Heart right ventricle (tissue), 16 donors: ENCODE results near the gene ANKRD30B. TPM values are rescaled to one million over a fixed set of nuclear protein-coding genes. Genes with fewer than 3 reads are reported as not detected.
"Not testable (repeated sequence)": the region's sequence is repeated elsewhere in the genome, so short reads cannot be mapped to it uniquely, and the experiment has no call there.

Experiments
- ATAC-seq, 8 donors: fragments of 200-7000 bp; cut with Tn5 transposase; one replicate each; pipeline ENCODE4 v1.9.1; 2020; ENCODE audit warnings: mild to moderate bottlenecking in 8 of 8, moderate library complexity in 8 of 8, moderate number of reproducible peaks in 1 of 8
- DNase-seq, 2 donors: peaks; one replicate each; pipeline ENCODE4 v3.0.0-alpha.2; 2020
- H3K27ac ChIP-seq, 10 donors: fragments of 200-600 bp; sonication (generic) in 2 of 10; one replicate each; pipeline versions ENCODE4 v1.5.0 to v1.8.0; 2020 to 2022; ENCODE audit warnings: mild to moderate bottlenecking in 3 of 10
- H3K27me3 ChIP-seq, 7 donors: fragments of 200-600 bp; one replicate each; pipeline ENCODE4 v1.8.0; 2021 to 2022; ENCODE audit warnings: mild to moderate bottlenecking in 2 of 7
- H3K36me3 ChIP-seq, 9 donors: fragments of 200-600 bp; sonication (generic) in 1 of 9; one replicate each; pipeline versions ENCODE4 v1.5.0 to v1.8.0; 2020 to 2022; ENCODE audit warnings: mild to moderate bottlenecking in 2 of 9
- H3K4me1 ChIP-seq, 9 donors: fragments of 200-600 bp; sonication (generic) in 1 of 9; one replicate each; pipeline versions ENCODE4 v1.5.0 to v1.8.0; 2020 to 2022; ENCODE audit warnings: mild to moderate bottlenecking in 4 of 9
- H3K4me3 ChIP-seq, 10 donors: fragments of 200-600 bp; sonication (generic) in 2 of 10; one replicate each; pipeline versions ENCODE4 v1.5.0 to v1.8.0; 2020 to 2022; ENCODE audit warnings: mild to moderate bottlenecking in 7 of 10, moderate library complexity in 2 of 10
- H3K9me3 ChIP-seq, 11 donors: fragments of 200-600 bp in 10 of 11; sonication (generic) in 2 of 11; one replicate each; pipeline versions ENCODE4 v1.5.0 to v1.8.0; 2013 to 2022; ENCODE audit warnings: mild to moderate bottlenecking in 2 of 11, control low read depth in 1 of 11, moderate library complexity in 1 of 11
- CTCF ChIP-seq, 9 donors: fragments of 200-600 bp; sonication (generic) in 2 of 9; IDR thresholded peaks; one replicate each; pipeline versions ENCODE4 v1.5.0 to v1.8.0; 2021 to 2022; ENCODE audit warnings: antibody characterized with exemption in 9 of 9, mild to moderate bottlenecking in 5 of 9, moderate library complexity in 1 of 9
- WGBS, 2 donors: extraction: QIAGEN DNeasy Blood & Tissue Kit; methylation state at CpG; one replicate each; pipeline ENCODE4 v1.1.7; 2013; ENCODE audit warnings: inconsistent platforms in 1 of 2; 5-methylcytosine and 5-hydroxymethylcytosine counted together
- intact Hi-C, 10 donors: fragments of 100-400 bp; cut with DNase I; formaldehyde crosslinking; loops; one replicate each; pipeline versions ENCODE4 v1.11.1 to v1.14.2; 2022
- polyA plus RNA-seq, 2 donors: library from polyadenylated mRNA; stranded (reverse); fragments of 200-250 nt; gene quantifications; one replicate each; pipeline ENCODE4 v1.2.3, GENCODE V29; 2013
- total RNA-seq, 10 donors: library from RNA; stranded (reverse); fragmentation: NEBNext Ultra II Directional in 3 of 10; extraction: Animal tissue kit (Norgen Biotek cat#: 25700) in 3 of 10; gene quantifications; one replicate each; pipeline versions ENCODE4 v1.2.1 to v1.2.4, GENCODE V29; 2021 to 2023
- donor health status: Arrhythmogenic right ventricular cardiomyopathy.
- donor health status: ischemic (EF 13 %, LVEDD 7.1; RV severe dilation, severe dysfunction).
- donor health status: healthy with polysubstance abuse.
- donor health status: DM: no; HTN: yes; CAD: no.
- donor health status: DM: no; HTN: no; CAD: no.
- donor health status: ischemic (EF 25% LVEDD 6.9; RV normal size, moderate dysfunction).
- donor health status: ischemic (EF 25% LVEDD 5.7; RV mildly dilated, moderate dysfunction).
- donor health status: healthy.
- donor health status: DM: yes; HTN: yes; CAD: no.
- donor health status: Ischemic cardiomyopathy.
- donor health status: ischemic (EF 35%, LVEDD 5.7; RV mildly dilated, moderate dysfunction).
- donor health status: nonischemic (EF 11% LVEDD 7.7; RV severe dilation, severe dysfunction).
- donor health status: DM: yes; HTN: yes; CAD: no.
- donor health status: PGD.
- donor health status: ischemic (EF 29% LVEDD 5.4; RV normal size, mild dysfunction).
- donor health status: nonischemic (EF 23%, LVEDD 6.1; RV moderate dilation, normal function).

Gene ANKRD30B
- total and polyA plus RNA-seq, 12 donors = not detected

GRCh38 chr18:14746897-14747296 lies 1.1 kb upstream of the ANKRD30B start:
- 93 to 96% methylated on average over 18 of the region's 18 CpGs for WGBS, 2 donors
- Histone ChIP-seq H3K4me3 (no peak overlapping the region), H3K27me3 (peaks cover 0 to 27% (median 13%) of the 10 kb centered on the region in 7 donors), H3K36me3 (no peaks in the 10 kb centered on the region), H3K9me3 (peaks cover 0 to 5% (median 0%) of the 10 kb centered on the region in 11 donors), H3K4me1 (no peaks in the 10 kb centered on the region), H3K27ac (no peak overlapping the region)
- intact Hi-C loops = no loop called here
- TF ChIP-seq CTCF (IDR thresholded peaks at IDR 0.05) = no peak
- ATAC-seq (no peak), DNase-seq (no peak)

DNA sequence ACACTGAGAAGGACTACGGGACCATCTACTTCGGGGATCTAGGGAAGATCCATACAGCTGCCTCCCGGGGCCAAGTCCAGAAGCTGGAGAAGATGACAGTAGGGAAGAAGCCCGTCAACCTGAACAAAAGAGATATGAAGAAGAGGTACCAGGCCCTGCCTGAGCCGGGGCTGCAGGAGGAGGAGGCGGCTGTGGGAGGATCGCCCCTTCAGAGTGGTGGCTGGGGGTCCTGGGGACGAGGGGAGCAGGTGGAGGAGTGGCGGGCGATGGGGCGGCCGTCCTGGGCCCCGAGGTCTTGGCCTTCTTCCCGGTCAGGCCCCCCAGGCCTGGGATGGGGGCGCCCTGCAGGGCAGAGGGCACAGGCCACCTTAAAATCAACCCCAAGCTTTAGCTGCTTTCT lies 524 bp downstream of the ANKRD30B start:
- 33 to 35% methylated on average over 11 to 15 of the region's 15 CpGs for WGBS, 2 donors
- no peak for ATAC-seq
- DNase-seq = no peak

GRCh38 chr18:14763566-14763965 lies 15.6 kb downstream of the ANKRD30B start:
- H3K4me3 ChIP-seq, H3K36me3 ChIP-seq, intact Hi-C loops, ATAC-seq, H3K27me3 ChIP-seq, H3K4me1 ChIP-seq, DNase-seq, H3K27ac ChIP-seq: not testable (repeated sequence)
- WGBS, 2 donors = 74 to 79% methylated on average over 5 of the region's 5 CpGs
- H3K9me3 ChIP-seq = peaks cover 0 to 16% (median 0%) of the 10 kb centered on the region in 11 donors

More for the DNA sequence above, 524 bp downstream of the ANKRD30B start:
- Histone ChIP-seq H3K27ac (no peak overlapping the region), H3K36me3 (no peaks in the 10 kb centered on the region), H3K4me1 (no peaks in the 10 kb centered on the region), H3K27me3 (peaks cover 0 to 27% (median 13%) of the 10 kb centered on the region in 7 donors), H3K4me3 (no peak overlapping the region), H3K9me3 (peaks cover 0 to 5% (median 0%) of the 10 kb centered on the region in 11 donors)
- intact Hi-C loops = no loop called here
- no peak for TF ChIP-seq CTCF (IDR thresholded peaks at IDR 0.05)

- intact Hi-C loops = no loop called here
- H3K27me3 ChIP-seq = no peaks in the 10 kb centered on the region
- no peak overlapping the region for H3K27ac ChIP-seq
- no peaks in the 10 kb centered on the region for H3K36me3 ChIP-seq
- peaks cover 0 to 11% (median 0%) of the 10 kb centered on the region in 11 donors for H3K9me3 ChIP-seq
- no peaks in the 10 kb centered on the region for H3K4me1 ChIP-seq
- no peak for TF ChIP-seq CTCF (IDR thresholded peaks at IDR 0.05)
- no peak for DNase-seq
- no peak overlapping the region for H3K4me3 ChIP-seq
- ATAC-seq = no peak
Measured at GRCh38 chr18:14767474-14767873, 19.5 kb downstream of the ANKRD30B start.

- Histone ChIP-seq H3K36me3 (no peaks in the 10 kb centered on the region), H3K9me3 (peaks cover 0 to 8% (median 0%) of the 10 kb centered on the region in 11 donors), H3K27me3 (no peaks in the 10 kb centered on the region), H3K27ac (no peak overlapping the region), H3K4me3 (no peak overlapping the region), H3K4me1 (no peaks in the 10 kb centered on the region)
- no peak for TF ChIP-seq CTCF (IDR thresholded peaks at IDR 0.05)
- WGBS, 2 donors = 7 to 36% methylated on average over 1 of the region's 1 CpG
- ATAC-seq = no peak
- intact Hi-C loops = no loop called here
- DNase-seq = no peak
Measured at GRCh38 chr18:14768241-14768640, 20.3 kb downstream of the ANKRD30B start.
